Spleen (tissue), 11 donors: ENCODE results near the gene ELAVL2. TPM values are rescaled to one million over a fixed set of nuclear protein-coding genes. Genes with fewer than 3 reads are reported as not detected.

ENCODE experiments used
- DNase-seq: peaks from one replicate; pipeline ENCODE4 v3.0.0-alpha.2; 2020
- H3K27ac ChIP-seq, 8 donors: fragments of 200-600 bp; sonication (generic) in 7 of 8; 1 replicate in 4 of 8; 2 replicates in 4 of 8; pipeline versions ENCODE4 v1.5.0 to v1.8.0; 2016 to 2021; ENCODE audit warnings: inconsistent platforms in 4 of 8, mild to moderate bottlenecking in 4 of 8, moderate library complexity in 1 of 8
- H3K27me3 ChIP-seq, 7 donors: fragments of 200-600 bp; sonication (generic) in 6 of 7; replicated peaks in 1 of 7; 1 replicate in 4 of 7; 2 replicates in 3 of 7; pipeline versions ENCODE4 v1.5.0 to v1.8.0; 2016 to 2021; ENCODE audit warnings: inconsistent platforms in 3 of 7, mild to moderate bottlenecking in 1 of 7
- H3K36me3 ChIP-seq, 6 donors: fragments of 200-600 bp; sonication (generic) in 5 of 6; 1 replicate in 4 of 6; 2 replicates in 2 of 6; pipeline versions ENCODE4 v1.5.0 to v1.8.0; 2016 to 2021; ENCODE audit warnings: inconsistent platforms in 2 of 6
- H3K4me1 ChIP-seq, 6 donors: fragments of 200-600 bp; sonication (generic) in 5 of 6; 1 replicate in 3 of 6; 2 replicates in 3 of 6; pipeline versions ENCODE4 v1.5.0 to v1.8.0; 2016 to 2021; ENCODE audit warnings: inconsistent platforms in 3 of 6
- H3K4me3 ChIP-seq, 8 donors: fragments of 200-600 bp; sonication (generic) in 7 of 8; 1 replicate in 4 of 8; 2 replicates in 4 of 8; pipeline versions ENCODE4 v1.5.0 to v1.8.0; 2016 to 2021; ENCODE audit warnings: inconsistent platforms in 4 of 8, mild to moderate bottlenecking in 4 of 8, moderate library complexity in 2 of 8
- H3K9me3 ChIP-seq, 8 donors: fragments of 200-600 bp; sonication (generic) in 7 of 8; 1 replicate in 4 of 8; 2 replicates in 4 of 8; pipeline versions ENCODE4 v1.5.0 to v1.8.0; 2016 to 2021; ENCODE audit warnings: inconsistent platforms in 4 of 8
- POLR2A ChIP-seq, 3 donors: fragments of 450-650 bp; IDR thresholded peaks; one replicate each; pipeline ENCODE4 v1.5.1; 2017; ENCODE audit warnings: antibody characterized with exemption in 3 of 3, mild to moderate bottlenecking in 1 of 3
- POLR2AphosphoS5 ChIP-seq, 3 donors: sonication (generic); formaldehyde crosslinking; IDR thresholded peaks; one replicate each; pipeline ENCODE4 v1.5.1; 2017; ENCODE audit warnings: antibody characterized with exemption in 3 of 3
- WGBS, 5 donors: extraction: QIAGEN DNeasy Blood & Tissue Kit in 3 of 5; methylation state at CpG; one replicate each; pipeline versions ENCODE4 v1.1.5 to v1.1.7; 2013 to 2018; 5-methylcytosine and 5-hydroxymethylcytosine counted together
- intact Hi-C: fragments of 100-400 bp; cut with DNase I; formaldehyde crosslinking; loops from one replicate; pipeline ENCODE4 v1.15.0; 2023; ENCODE audit warnings: low total_unique reads
- polyA plus RNA-seq, 3 donors: library from polyadenylated mRNA; stranded (reverse); fragments of 200-250 nt; gene quantifications; one replicate each; pipeline ENCODE4 v1.2.1, GENCODE V29; 2013
- total RNA-seq, 7 donors: library from RNA; depleted of rRNA in 3 of 7; stranded (reverse); fragments of >200 nt in 3 of 7; fragmentation: NEBNext Ultra II Directional in 4 of 7; extraction: Animal tissue kit (Norgen Biotek cat#: 25700) in 4 of 7; gene quantifications; one replicate each; pipeline versions ENCODE4 v1.1.0 to v1.2.1, GENCODE V29; 2016 to 2021
- TF ChIP-seq, protein P1 (sequence below), 11 experiments: fragments of 200-600 bp in 7 of 11; fragments of 450-650 bp in 4 of 11; sonication (generic) in 4 of 11; IDR thresholded peaks in 8 of 11; conservative IDR thresholded peaks in 3 of 11; 1 replicate in 7 of 11; 2 replicates in 4 of 11; pipeline versions ENCODE4 v1.4.0 to v1.8.0; 2016 to 2021; ENCODE audit warnings: antibody characterized with exemption in 11 of 11, inconsistent platforms in 4 of 11, mild to moderate bottlenecking in 1 of 11
- donor health status: healthy with polysubstance abuse.
- donor health status: DM: no; HTN: no; CAD: no; lungs with moderate emphysema.
- donor health status: DM: no; HTN: no; CAD: no.
- donor health status: Bipolar disorder and iron deficiency.
- donor health status: healthy.
- donor health status: DM: no; HTN: no; CAD: no.
- donor health status: DM: yes; HTN: yes; CAD: no.

Gene ELAVL2
- total and polyA plus RNA-seq, 10 donors, result 0.02 to 0.12 (median 0.03) TPM; not detected in 7

DNA sequence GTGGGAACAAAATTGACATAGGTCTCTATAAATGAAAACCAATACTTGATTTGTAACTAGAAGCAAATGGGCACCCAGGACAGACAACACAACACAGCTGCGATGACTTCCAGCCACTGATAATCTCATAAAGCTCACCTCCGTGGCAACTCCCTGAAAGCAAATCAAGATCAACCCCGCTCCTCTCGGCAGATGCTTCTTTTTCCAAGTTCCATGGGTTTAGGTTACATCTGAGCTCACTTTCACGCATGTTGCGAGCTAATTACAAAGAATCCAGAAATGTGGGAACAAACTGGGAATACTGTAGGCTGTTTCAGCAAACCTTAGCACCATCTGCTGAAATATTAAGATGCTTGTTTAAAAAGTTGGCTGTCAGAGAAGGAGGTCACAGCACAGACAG lies 153.9 kb downstream of the ELAVL2 start:
- TF ChIP-seq POLR2A (IDR thresholded peaks at IDR 0.05), result no peak
- TF ChIP-seq, protein P1, sequence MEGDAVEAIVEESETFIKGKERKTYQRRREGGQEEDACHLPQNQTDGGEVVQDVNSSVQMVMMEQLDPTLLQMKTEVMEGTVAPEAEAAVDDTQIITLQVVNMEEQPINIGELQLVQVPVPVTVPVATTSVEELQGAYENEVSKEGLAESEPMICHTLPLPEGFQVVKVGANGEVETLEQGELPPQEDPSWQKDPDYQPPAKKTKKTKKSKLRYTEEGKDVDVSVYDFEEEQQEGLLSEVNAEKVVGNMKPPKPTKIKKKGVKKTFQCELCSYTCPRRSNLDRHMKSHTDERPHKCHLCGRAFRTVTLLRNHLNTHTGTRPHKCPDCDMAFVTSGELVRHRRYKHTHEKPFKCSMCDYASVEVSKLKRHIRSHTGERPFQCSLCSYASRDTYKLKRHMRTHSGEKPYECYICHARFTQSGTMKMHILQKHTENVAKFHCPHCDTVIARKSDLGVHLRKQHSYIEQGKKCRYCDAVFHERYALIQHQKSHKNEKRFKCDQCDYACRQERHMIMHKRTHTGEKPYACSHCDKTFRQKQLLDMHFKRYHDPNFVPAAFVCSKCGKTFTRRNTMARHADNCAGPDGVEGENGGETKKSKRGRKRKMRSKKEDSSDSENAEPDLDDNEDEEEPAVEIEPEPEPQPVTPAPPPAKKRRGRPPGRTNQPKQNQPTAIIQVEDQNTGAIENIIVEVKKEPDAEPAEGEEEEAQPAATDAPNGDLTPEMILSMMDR (IDR thresholded peaks at IDR 0.05 in 8 of 11, conservative IDR thresholded peaks at IDR 0.05 in 3 of 11), result no peak
- TF ChIP-seq POLR2AphosphoS5 (IDR thresholded peaks at IDR 0.05), result no peak
- intact Hi-C loops, result no loop called here
- no peak overlapping the region for H3K4me3 ChIP-seq
- peaks cover 0 to 5% (median 0%) of the 10 kb centered on the region in 8 donors for H3K9me3 ChIP-seq
- H3K27ac ChIP-seq, result no peak overlapping the region
- DNase-seq, result no peak
- 83 to 92% (median 90%) methylated on average over 6 of the region's 6 CpGs for WGBS, 5 donors
- H3K27me3 ChIP-seq, result no peaks in the 10 kb centered on the region
- H3K36me3 ChIP-seq, result no peaks in the 10 kb centered on the region
- H3K4me1 ChIP-seq, result no peaks in the 10 kb centered on the region

DNA sequence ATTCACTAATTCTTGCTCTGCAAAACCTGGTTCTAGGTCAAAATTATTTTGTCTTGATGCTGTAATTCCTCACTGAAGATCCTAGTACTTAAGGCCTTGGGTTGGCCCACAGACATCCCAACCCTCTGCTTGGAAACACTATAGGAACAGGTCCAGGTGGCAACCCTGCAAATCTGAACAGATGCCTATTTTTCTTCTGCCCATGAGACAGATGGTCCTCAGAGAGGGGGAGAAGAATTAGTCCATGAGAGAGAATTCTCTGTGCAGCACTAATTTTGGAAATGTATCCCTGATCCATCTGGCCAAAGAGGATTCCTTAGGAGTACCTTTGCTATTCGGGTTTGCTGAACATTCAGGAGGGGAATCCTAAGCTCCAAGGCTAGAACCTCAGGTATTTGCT lies 156.3 kb downstream of the ELAVL2 start:
- no peak for TF ChIP-seq POLR2A (IDR thresholded peaks at IDR 0.05)
- TF ChIP-seq, protein P1 (IDR thresholded peaks at IDR 0.05 in 8 of 11, conservative IDR thresholded peaks at IDR 0.05 in 3 of 11), result no peak
- TF ChIP-seq POLR2AphosphoS5 (IDR thresholded peaks at IDR 0.05), result no peak
- no peaks in the 10 kb centered on the region for H3K36me3 ChIP-seq
- H3K27ac ChIP-seq, result no peak overlapping the region
- H3K27me3 ChIP-seq, result no peaks in the 10 kb centered on the region
- H3K4me1 ChIP-seq, result no peaks in the 10 kb centered on the region
- no peaks in the 10 kb centered on the region for H3K9me3 ChIP-seq
- intact Hi-C loops, result no loop called here
- no peak overlapping the region for H3K4me3 ChIP-seq
- 85 to 100% (median 86%) methylated on average over 1 of the region's 1 CpG for WGBS, 5 donors
- DNase-seq, result no peak

DNA sequence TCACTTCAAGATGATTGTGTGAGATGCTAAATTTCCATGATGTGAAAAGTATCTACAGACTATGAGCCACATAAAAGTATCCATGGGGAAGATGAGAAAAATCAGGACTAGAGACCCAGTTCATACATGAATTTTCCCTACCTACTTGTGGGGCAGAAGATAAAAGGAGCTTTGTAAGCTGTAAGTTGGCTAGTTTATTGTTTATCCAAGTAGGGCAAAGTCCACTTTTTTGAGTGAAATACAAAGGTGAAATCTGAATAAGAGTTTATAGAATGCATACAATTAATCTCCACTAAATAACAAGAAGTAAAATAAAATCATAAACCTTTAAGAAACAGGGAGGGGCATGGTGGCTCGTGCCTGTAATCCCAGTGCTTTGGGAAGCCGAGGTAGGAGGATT lies 160.4 kb downstream of the ELAVL2 start:
- Histone ChIP-seq H3K4me3 (no peak overlapping the region), H3K27me3 (no peaks in the 10 kb centered on the region), H3K27ac (no peak overlapping the region), H3K9me3 (no peaks in the 10 kb centered on the region), H3K36me3 (no peaks in the 10 kb centered on the region), H3K4me1 (no peaks in the 10 kb centered on the region)
- DNase-seq, result no peak
- intact Hi-C loops, result no loop called here
- TF ChIP-seq POLR2AphosphoS5 (IDR thresholded peaks at IDR 0.05), result no peak
- TF ChIP-seq, protein P1 (IDR thresholded peaks at IDR 0.05 in 8 of 11, conservative IDR thresholded peaks at IDR 0.05 in 3 of 11), result no peak
- TF ChIP-seq POLR2A (IDR thresholded peaks at IDR 0.05), result no peak
- WGBS, 5 donors, result 58 to 79% (median 67%) methylated on average over 2 of the region's 2 CpGs

DNA sequence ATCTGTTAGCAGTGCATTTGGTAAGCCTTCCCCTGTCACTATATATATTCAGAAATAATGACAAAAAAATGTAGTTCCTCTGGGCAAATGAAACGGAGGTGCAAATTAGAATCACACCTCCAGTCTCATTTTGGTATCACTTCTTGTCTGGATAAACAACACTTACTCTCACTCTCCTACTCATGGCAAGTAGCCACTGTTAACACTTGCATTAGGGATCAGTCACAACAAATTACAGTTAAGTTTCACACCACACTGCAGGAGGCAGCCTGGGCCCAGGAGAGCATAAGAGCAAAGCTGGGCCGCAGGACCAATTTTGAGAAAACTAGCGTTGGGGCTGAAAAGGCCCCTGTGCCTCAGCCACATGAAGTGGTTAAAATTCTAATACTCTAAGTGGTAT lies 161.0 kb downstream of the ELAVL2 start:
- no peak for DNase-seq
- no peak overlapping the region for H3K4me3 ChIP-seq
- intact Hi-C loops, result no loop called here
- H3K9me3 ChIP-seq, result no peaks in the 10 kb centered on the region
- TF ChIP-seq, protein P1 (IDR thresholded peaks at IDR 0.05 in 8 of 11, conservative IDR thresholded peaks at IDR 0.05 in 3 of 11), result no peak
- no peak for TF ChIP-seq POLR2A (IDR thresholded peaks at IDR 0.05)
- no peak for TF ChIP-seq POLR2AphosphoS5 (IDR thresholded peaks at IDR 0.05)
- H3K27ac ChIP-seq, result no peak overlapping the region
- H3K4me1 ChIP-seq, result no peaks in the 10 kb centered on the region
- no peaks in the 10 kb centered on the region for H3K27me3 ChIP-seq
- H3K36me3 ChIP-seq, result no peaks in the 10 kb centered on the region
- WGBS, 5 donors, result 75 to 90% (median 80%) methylated on average over 3 of the region's 3 CpGs
